DMS 273 treated with DMSO at 0.1 percent for 48 hours (cell line): Measurements from ENCODE around the gene ATAD1.
"Not testable (repeated sequence)": the region's sequence is repeated elsewhere in the genome, so short reads cannot be mapped to it uniquely, and the experiment has no call there.

Experiments used
- DNase-seq: peaks from one replicate; lab custom pipeline; 2025; lab: John Stamatoyannopoulos, UW

Gene ATAD1

DNA sequence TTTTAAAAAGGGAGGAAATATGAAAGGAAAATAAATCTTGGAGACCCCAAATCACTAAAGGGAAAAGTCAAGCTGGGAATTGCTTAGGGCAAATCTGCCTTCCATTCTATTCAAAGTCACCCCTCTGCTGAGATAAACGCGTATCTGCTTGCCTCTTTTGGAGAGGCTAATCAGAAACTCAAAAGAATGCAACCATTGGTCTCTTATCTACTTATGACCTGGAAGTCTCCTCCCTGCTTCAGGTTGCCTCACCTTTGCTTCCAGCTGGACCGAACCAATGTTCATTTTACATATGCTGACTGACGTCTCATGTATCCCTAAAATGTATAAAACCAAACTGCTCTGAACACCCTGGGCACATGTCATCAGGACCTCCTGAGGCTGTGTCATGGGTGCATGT lies 14.7 kb downstream of the ATAD1 start:
- no peak for DNase-seq

DNA sequence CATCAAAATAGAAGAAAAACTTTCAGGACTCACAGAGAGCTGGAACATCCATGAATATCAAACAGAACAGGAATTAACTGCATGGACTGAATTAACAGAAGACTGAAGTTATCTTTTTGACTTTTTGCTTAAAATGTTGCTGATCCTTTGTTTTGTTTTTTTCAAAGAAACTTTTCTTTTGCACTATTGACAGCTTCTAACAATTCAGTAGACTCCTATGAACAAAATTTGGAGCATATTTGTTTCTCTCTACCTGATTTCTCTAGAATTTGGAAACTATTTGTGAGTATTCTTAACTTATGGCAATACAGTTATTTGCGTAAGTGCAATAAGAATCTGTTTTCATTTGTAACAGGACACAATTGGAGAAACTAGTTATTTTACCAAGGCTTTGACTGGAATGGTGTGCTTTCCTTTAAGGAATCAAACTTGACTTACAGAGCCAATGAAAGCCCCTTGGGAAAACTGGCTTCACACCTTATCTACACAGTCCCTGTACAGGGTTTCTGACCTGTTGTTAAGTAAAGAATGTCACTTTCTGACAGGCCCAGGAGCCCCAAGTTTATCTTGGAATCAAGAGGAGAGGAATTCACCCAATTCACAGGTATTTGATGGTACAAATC lies 16.1 kb downstream of the ATAD1 start:
- not testable (repeated sequence) for DNase-seq

DNA sequence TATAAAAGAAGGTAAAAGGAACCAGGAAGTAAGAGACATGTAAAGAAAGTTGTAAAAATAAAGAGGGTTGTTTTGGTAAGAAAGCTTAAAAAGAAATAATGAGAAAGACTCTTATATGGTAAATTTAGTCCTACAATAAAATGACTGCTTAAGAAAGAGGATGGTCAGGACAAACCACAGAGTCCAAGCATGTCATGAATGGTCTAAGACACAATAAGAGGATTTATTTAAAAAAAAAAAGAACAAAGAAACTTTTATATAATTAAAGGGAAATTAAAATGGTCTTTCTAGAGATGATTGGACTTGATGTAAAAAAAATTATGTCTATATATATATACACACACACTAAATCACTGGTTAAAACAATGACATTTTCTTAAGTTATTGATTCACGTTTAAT lies 18.2 kb downstream of the ATAD1 start:
- DNase-seq: no peak

DNA sequence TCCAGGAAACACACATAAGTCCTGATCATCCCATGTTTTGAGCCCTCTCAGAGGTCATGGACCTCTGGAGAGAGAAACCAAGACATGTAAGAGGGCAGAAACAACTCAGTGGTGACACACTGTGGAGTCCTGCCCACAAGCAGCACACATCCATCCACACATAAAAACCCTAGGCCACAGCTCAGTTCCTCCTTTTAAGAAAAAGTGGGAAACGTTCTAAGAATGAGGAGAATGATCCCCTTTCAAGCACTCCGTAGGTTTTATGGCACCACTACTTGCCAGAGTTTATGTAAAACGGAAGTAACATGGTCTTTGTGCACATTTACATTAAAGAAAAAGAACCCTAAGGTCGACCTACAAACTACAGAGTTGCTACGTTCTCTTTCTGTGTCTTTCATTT lies 19.9 kb downstream of the ATAD1 start:
- no peak for DNase-seq

DNA sequence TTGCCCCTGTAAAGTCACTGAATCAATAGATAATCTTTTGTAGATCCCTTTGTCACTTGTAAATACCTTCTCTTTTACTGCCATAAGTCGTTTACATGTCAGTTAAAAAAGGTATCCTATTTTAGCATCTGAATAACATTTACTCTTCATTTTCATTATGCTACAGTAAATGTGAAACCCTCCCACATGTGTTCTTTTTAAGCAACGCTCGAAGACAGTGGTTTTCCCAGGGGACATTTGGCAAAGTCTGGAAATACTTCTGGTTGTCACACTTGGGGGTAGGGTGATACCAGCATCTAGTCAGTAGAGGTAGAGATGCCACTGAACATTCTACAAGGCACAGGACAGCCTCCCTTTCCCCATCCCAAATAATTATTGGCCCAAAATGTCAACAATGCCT lies 23.7 kb downstream of the ATAD1 start:
- no peak for DNase-seq

DNA sequence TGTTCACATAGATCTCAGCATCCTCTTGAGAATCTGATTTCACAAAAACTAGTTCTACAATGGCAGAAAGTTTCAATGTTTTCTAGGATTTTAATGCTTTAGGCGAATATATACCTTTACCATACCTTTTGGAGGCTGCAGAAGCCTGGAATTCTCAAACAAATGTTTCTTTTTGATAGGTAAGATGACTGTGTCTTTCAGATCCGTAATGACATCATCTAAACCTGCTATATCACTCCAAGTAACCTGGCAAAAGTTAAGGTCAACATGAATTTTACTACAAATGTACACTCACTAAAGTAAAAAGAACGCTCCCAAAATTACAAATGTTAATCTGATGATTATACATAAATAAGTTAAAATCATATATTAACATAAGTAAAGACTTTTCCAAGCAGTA lies 27.8 kb downstream of the ATAD1 start:
- no peak for DNase-seq

DNA sequence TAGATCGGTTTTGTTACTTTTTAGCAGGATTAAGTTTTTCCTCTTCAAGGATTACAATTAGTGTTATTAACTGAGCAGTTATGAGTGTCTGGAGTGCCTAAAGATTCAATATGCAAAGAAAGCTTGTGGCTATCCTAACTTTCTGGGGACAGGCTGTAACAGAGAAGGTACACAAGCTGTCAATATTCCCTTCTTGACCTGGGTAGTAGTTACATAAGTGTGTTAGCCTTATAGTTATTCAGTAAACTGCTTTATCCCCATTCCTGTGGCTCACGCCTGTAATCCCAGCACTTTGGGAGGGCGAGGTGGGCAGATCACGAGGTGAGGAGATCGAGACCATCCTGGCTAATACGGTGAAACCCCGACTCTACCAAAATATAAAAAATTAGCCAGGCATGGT lies 31.6 kb downstream of the ATAD1 start:
- DNase-seq: no peak

DNA sequence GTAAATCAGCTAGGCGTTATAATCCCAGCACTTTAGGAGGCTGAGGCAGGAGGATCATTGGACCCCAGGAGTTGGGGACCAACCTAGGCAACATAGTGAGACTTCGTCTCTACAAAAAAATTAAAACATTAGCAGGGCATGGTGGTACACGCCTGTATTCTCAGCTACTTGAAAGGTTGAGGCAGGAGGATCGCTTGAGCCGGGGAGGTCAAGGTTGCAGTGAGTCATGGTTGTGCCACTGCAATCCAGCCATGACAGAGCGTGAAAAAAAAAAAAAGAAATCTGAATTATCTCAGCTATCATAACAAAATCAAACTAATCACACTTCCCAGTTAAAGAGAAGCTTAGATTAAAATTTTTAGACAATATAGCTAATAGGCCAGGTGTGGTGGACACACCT lies 35.3 kb downstream of the ATAD1 start:
- DNase-seq: no peak

DNA sequence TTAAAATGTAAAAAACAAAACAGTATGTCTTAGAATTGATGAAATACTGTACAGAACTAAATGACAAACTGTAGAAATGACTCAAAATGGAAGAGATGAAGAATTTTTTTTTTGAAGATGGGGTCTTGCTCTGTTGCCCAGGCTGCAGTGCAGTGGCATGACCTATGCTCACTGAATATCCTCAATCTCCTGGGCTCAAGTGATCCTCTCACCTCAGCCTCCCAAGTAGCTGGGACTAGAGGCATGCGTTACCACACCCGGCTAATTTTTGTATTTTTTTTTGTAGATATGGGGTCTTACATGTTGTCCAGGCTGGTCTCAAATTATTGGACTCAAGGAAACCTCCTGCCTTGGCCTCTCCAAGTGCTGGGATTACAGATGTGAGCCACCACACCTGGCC lies 36.5 kb downstream of the ATAD1 start:
- no peak for DNase-seq

DNA sequence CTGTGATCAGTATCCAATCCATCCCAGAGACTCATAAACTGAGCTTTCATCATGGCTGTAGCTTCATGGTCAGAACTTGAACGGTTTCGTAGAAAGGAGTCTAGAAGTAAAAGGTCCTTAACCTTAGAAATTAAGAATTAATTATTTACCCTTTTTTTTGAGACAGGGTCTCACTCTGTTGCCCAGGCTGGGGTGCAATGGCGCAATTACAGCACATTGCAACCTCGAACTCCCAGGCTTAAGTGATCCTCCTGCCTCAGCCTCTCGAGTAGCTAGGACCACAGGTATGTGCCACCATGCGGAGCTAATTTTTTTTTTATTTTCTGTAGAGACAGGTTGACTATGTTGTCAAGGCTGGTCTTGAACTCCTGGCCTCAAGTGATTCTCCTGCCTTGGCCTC lies 41.7 kb downstream of the ATAD1 start:
- DNase-seq: no peak

DNA sequence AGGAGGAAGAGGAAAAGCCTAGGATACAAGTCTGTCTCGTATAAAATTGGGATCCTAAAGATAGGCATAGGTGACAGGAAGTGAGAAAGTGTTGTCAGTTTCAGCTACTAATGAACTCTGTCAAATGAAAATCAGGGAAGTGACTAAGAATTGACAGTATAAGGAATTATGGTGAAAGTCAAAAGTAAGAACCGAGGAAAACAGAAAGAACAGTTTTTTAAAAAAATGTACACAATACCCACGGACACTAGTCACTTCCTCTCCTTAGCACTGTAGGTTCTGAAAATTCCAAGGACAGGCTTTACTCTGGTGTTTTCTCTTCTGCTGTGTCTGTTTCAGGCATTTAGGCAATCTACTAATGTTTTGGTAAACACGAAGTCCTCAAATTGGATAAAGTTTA lies 42.3 kb downstream of the ATAD1 start:
- no peak for DNase-seq

DNA sequence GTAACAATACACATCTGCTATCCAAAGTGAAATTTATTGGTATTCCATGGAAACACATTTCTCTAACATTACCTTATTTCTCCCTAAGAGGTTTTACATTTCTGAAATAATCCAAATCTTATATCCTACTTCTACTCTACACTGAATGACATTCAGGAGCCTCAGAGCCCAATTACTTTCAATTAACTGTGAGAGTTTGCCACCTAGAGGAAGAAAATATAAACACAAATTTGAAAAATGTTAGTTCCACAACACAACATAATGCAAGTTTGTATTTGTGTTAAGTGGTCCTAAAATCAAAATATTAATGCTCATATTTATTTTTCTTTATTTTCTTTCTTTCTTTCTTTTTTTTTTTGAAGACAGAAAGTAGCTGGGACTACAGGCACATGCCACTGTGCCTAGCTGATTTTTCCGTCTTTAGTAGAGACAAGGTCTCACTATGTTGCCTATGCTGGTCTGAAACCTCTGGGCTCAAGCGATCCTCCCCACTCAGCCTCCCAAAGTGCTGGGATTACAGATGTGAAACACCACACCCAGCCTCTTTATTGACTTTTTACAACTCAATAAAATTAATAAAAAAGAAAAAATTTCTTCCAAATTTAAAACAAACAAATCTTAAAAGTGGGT lies 46.0 kb downstream of the ATAD1 start:
- DNase-seq: no peak

DNA sequence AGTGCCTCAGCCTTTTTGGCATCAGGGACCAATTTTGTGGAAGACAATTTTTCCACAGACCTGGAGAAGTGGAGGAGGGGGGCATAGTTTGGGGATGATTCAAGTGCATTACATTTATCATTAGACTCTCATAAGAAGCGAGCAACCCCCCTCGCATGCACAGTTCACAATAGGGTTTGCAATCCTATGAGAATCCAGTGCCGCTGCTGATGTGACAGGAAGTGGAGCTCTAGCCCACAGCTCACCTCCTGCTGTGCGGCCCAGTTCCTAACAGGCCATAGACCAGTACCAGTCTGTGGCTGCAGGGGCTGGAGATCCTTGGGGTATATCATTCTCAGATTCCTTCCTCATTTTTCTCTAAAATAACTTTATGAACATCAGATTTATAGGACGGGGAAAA lies 50.8 kb downstream of the ATAD1 start:
- no peak for DNase-seq

DNA sequence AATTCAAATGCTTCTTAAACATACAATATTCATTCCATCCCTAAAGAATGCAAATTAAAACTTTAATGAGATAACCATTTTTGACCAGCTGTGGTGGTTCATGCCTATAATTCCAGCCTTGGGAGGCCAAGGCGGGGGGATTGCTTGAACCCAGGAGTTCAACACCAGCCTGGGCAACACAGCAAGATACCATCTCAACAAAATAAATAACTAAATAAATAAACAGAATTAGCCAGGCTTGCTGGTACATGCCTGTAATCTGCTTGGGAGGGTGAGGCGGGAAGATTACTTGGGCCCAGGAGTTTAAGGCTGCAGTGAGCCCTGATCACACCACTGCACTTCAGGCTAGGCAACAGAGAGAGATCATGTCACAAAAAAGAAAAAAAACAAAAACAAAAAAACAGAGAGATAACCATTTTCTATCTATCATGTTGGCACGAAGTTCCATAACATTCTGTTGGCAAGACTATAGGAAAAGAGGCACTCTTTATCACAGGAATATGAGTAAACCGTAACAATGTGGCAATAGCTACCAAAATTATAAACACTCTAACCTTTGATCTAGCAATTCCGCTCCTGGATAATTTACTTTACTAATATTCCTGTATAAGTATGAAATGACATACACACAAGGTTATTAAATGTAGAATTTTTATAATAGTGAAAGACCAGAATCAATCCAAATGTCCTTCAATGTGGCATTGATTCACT lies 52.2 kb downstream of the ATAD1 start:
- DNase-seq: no peak

DNA sequence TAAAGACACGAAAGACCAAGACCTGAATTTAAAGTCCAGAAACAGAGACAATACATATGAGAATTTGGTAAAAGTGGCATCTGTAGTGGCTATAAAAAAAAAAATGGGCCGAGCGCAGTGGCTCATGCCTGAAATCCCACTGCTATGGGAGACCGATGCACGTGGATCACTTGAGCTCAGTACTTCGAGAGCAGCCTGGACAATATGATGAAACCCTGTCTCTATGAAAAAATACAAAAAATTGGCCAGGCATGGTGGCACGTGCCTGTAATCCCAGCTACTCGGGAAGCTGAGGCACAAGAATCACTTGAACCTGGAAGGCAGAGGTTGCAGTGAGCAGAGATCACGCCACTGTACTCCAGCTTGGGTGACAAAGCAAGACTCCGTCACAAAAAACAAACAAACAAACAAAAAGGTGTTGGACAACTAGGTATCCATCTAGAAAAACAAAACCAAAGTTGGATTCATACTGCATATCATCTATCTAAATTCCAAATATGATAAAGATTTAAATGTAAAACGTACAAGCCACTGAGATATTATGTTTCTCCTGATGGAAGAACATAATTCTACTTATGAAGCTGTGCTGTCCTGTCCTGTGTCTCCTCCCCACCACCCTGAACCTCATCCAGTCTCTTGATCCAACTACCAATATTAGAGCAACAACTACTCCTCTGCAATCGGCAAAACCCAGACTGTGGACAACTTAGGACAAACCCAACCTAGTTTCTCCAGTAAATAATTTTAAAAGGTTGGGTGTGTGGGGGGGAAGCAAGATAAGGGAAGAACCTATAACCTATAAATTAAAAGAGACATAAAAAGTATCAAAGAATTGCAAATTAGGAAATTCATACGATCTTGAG lies 53.7 kb downstream of the ATAD1 start:
- no peak for DNase-seq

DNA sequence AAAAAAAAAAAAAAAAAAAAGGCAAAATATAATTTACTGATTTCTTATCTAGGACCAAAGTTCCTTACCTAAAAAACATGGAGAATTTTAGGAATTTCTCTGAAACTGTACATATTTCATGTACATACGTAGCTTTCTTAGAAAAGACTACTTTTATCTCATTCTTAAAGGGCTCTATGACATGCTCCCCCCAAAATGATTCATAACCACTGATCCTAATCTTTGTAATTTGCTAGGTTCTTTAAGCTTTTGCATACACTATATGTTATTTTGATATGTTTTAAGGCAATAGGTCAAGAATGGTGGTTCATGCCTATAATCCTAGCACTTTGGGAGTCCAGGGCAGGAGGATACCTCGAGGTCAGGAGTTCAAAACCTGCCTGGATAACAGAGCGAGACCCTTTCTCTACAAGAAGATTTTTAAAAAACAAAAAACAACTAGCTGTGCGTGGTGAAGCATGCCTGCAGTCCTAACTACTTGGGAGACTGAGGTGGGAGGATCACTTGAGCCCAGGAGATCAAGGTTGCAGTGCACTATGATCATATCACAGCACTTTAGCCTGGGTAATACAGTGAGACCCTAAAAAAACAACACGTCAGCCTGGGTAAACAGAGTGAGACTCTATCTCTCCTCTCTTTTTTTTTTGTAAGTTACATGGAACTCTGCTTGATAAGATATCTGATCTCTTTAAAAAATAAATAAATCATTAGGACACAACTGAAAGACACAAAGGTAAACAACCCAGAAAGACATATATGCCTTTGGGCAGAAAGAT lies 54.8 kb downstream of the ATAD1 start:
- DNase-seq: no peak

DNA sequence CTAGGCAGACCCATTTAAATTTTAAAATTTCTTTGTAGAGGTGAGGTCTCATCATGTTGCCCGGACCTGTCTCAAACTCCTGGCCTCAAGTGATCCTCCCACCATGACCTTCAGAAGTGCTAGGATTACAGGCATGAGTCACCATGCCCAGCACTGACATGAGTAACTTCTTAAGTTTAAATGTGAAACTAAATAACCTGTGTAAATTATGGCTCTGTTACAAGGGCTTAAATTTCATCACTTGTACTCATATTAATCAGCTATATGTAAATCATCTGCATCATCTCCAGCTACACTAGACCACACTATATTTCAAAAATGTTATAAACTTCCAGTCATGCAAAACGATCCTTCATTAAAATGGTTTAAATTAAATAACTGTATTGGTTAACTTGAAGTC lies 56.1 kb downstream of the ATAD1 start:
- DNase-seq: no peak

DNA sequence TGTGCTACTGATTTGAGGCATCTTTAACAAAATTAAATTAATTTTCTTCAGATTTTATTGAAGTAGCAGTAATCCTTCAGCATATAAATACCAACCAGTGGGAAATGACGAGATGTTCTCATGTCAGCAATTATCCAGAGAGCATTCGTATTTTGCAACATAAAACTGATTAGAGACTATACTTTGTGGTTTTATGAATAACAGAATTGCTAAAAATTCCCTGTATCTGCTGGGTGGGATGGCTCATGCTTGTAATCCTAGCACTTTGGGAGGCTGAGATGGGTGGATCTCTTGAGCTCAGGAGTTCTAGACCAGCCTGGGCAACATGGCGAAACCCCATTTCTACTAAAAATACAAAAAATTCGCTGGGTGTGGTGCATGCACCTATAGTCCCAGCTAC lies 56.9 kb downstream of the ATAD1 start:
- no peak for DNase-seq

DNA sequence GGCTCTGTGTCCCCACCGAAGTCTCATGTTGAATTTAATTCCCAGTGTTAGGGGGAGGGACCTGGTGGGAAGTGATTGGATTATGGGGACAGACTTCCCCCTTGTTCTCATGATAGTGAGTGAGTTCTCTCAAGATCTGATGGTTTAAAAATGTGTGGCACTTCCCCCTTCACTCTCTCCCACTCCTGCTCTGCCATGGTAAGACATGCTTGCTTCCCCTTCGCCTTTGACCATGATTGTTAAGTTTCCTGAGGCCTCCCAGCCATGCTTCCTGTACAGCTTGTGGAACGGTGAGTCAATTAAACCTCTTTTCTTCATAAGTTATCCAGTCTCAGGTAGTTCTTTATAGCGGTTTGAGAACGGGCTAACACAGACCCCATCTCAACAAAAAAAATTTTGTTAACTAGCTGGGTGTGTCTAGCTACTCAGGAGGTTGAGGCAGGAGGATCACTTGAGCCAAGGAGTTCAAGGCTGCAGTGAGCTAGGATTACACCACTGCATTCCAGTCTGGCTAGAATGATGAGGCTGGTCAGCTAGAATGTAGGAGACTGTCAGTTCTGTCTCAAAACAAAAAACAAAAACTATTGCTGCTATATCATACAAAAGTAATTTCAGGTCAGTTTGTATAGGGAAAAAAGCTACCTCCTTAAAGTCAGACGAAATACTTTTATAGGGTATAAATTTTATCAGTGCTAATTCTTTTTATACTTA lies 57.7 kb downstream of the ATAD1 start:
- DNase-seq: no peak

DNA sequence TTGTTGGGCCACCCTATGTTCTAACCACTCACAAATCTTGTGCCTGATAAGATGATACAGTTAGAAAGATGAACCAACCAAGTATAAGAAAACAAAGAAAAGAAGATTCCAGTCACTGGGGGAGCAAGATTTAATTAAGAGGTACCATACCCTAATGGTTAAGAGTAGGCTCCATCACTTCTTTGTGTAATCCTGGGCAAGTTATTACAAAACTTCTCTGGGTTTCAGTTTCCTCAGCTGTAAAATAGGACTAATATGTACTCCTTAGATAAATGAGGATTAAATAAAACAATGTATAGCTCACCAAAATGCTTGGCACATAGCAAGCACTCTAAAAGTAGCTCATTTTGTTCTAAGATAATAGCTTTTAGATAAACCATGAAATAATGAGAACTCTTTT lies 58.5 kb downstream of the ATAD1 start:
- DNase-seq: no peak

DNA sequence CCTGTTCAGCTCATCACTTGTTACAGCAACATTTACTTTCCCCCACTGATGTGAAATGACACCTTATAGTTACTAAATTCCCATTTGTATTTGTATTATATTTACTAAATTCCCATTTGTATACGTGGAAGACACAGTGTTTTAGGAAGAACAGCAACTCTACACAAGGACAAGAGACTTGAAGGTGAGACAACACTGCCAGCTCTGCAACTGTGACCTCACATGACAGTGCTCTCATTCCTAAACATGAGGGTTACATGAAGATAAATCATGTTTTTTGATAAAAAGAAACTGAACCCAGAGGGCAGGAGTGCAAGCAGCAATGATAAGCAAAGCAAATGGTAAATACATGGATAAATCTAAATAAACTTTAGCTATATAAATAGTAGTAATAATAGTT lies 60.3 kb downstream of the ATAD1 start:
- no peak for DNase-seq
